GM12801 (cell line): ENCODE data around the gene EEIG1.

Experiments
- TF ChIP-seq, protein P1 (sequence below): IDR thresholded peaks from one replicate; pipeline ENCODE4 v1.5.1; 2011; ENCODE audit warnings: control low read depth; ENCODE audit not compliant: insufficient read length; ENCODE audit errors: extremely low read depth

Gene EEIG1

GRCh38 chr9:127931092-127931881 lies 49.5 kb downstream of the EEIG1 start:
- TF ChIP-seq, protein P1, sequence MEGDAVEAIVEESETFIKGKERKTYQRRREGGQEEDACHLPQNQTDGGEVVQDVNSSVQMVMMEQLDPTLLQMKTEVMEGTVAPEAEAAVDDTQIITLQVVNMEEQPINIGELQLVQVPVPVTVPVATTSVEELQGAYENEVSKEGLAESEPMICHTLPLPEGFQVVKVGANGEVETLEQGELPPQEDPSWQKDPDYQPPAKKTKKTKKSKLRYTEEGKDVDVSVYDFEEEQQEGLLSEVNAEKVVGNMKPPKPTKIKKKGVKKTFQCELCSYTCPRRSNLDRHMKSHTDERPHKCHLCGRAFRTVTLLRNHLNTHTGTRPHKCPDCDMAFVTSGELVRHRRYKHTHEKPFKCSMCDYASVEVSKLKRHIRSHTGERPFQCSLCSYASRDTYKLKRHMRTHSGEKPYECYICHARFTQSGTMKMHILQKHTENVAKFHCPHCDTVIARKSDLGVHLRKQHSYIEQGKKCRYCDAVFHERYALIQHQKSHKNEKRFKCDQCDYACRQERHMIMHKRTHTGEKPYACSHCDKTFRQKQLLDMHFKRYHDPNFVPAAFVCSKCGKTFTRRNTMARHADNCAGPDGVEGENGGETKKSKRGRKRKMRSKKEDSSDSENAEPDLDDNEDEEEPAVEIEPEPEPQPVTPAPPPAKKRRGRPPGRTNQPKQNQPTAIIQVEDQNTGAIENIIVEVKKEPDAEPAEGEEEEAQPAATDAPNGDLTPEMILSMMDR, result no peak
